Upper lobe of left lung (tissue), 4 donors: ENCODE results near the gene NRXN3.

Experiments used
- CTCF ChIP-seq, 6 experiments: fragments of 450-650 bp in 4 of 6; fragments of 200-600 bp in 2 of 6; sonication (generic) in 2 of 6; IDR thresholded peaks; one replicate each; pipeline ENCODE4 v1.5.1; 2016 to 2019; ENCODE audit warnings: antibody characterized with exemption in 6 of 6
- EP300 ChIP-seq, 4 donors: sonication (generic); formaldehyde crosslinking; IDR thresholded peaks; one replicate each; pipeline ENCODE4 v1.5.1; 2017; ENCODE audit warnings: antibody characterized with exemption in 4 of 4, control low read depth in 2 of 4
- POLR2A ChIP-seq, 4 donors: fragments of 450-650 bp; IDR thresholded peaks; one replicate each; pipeline ENCODE4 v1.5.1; 2016 to 2017; ENCODE audit warnings: antibody characterized with exemption in 4 of 4, mild to moderate bottlenecking in 2 of 4
- POLR2AphosphoS5 ChIP-seq, 2 donors: sonication (generic); formaldehyde crosslinking; IDR thresholded peaks; one replicate each; pipeline ENCODE4 v1.5.1; 2017; ENCODE audit warnings: antibody characterized with exemption in 2 of 2

- TF ChIP-seq POLR2A (IDR thresholded peaks at IDR 0.05) (no peak), POLR2AphosphoS5 (IDR thresholded peaks at IDR 0.05) (no peak), CTCF (IDR thresholded peaks at IDR 0.05) (no peak), EP300 (IDR thresholded peaks at IDR 0.05) (no peak)
Observed at GRCh38 chr14:78251308-78251707, 81.1 kb downstream of the NRXN3 start.
